Transverse colon (tissue), 3 donors: ENCODE measurements around the gene ANGEL1.

Experiments used
- POLR2A ChIP-seq: fragments of 450-650 bp; IDR thresholded peaks from one replicate; pipeline ENCODE4 v1.6.1; 2016; ENCODE audit warnings: antibody characterized with exemption, mild to moderate bottlenecking, moderate library complexity
- TF ChIP-seq, protein P1 (sequence below), 5 experiments: fragments of 200-600 bp in 3 of 5; fragments of 450-650 bp in 2 of 5; sonication (generic) in 3 of 5; IDR thresholded peaks; 1 replicate in 2 of 5; 2 replicates in 3 of 5; pipeline ENCODE4 v1.5.1; 2016 to 2017; ENCODE audit warnings: antibody characterized with exemption in 5 of 5, inconsistent platforms in 3 of 5, mild to moderate bottlenecking in 2 of 5, moderate library complexity in 1 of 5

DNA sequence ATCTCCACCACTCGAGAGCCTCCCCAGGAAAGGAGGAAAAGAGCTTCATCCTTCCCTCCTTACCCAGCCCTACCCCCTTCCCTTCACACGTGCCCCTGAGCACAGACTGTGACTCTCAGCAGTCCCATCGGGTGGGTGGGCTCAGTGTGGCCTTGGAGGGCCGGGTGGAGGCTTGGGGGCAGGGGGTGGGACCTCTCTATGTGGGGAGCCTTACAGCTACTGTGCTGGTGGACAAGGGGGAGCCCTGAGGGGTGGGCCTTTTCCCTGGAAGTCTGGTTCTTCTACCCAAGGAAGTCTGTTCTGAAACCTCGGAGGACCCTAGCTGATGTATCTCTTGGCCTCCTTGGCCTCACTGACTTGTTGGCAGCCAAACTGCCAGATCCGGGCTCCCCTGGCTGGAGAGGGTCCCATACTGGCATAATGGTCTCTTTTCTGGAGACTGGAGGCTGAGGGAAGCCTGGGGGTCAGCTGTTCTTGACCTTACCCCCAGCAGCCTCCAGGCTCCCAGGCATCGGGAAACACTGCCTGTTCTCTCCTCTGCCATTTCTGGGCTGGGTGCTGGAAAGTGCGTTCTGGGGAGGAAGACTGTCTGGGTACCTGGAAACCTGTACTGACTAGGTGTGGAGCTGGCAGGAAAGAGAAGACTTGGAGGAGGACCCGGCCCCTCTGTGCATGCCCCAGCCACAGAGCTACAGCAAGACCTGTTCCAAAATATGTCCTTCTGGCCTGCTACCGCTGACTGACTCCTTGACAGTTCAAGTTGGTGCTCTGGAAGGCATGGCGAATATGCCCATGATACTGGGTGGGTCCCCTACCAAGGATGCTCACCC is 43.8 kb downstream of the ANGEL1 start:
- TF ChIP-seq POLR2A = no peak
- TF ChIP-seq, protein P1, sequence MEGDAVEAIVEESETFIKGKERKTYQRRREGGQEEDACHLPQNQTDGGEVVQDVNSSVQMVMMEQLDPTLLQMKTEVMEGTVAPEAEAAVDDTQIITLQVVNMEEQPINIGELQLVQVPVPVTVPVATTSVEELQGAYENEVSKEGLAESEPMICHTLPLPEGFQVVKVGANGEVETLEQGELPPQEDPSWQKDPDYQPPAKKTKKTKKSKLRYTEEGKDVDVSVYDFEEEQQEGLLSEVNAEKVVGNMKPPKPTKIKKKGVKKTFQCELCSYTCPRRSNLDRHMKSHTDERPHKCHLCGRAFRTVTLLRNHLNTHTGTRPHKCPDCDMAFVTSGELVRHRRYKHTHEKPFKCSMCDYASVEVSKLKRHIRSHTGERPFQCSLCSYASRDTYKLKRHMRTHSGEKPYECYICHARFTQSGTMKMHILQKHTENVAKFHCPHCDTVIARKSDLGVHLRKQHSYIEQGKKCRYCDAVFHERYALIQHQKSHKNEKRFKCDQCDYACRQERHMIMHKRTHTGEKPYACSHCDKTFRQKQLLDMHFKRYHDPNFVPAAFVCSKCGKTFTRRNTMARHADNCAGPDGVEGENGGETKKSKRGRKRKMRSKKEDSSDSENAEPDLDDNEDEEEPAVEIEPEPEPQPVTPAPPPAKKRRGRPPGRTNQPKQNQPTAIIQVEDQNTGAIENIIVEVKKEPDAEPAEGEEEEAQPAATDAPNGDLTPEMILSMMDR (IDR thresholded peaks at IDR 0.05) = no peak
